GM12878 (cell line): Measurements from ENCODE around the gene UXT. TPM values are rescaled to one million over a fixed set of nuclear protein-coding genes. Genes with fewer than 3 reads are reported as not detected.

ENCODE experiments used
- ATAC-seq: fragments of 200-7000 bp; cut with Tn5 transposase; 3 replicates; pipeline ENCODE4 v1.9.1; 2020; ENCODE audit warnings: mild to moderate bottlenecking, moderate library complexity
- BruUV-seq: library from RNA; stranded (reverse); fragments of 400-500 nt; replicated peaks from 2 replicates; lab custom pipeline; 2021; lab: Mats Ljungman, UMichigan
- CTCF ChIA-PET: fragments of 300-600 bp; sonication (Branson Sonifier 250); formaldehyde crosslinking; extraction: SDS; loops from one replicate; lab custom pipeline; 2021; ENCODE audit warnings: inconsistent platforms; lab: Yijun Ruan, JAX
- POLR2A ChIA-PET: fragments of 350-600 bp; formaldehyde crosslinking; extraction: SDS; loops from one replicate; lab custom pipeline; 2021; ENCODE audit warnings: inconsistent platforms; lab: Charles Lee
- RAD21 ChIA-PET: fragments of 300-600 bp; sonication (Branson Sonifier 250); formaldehyde crosslinking; loops from one replicate; lab custom pipeline; 2023; ENCODE audit warnings: antibody characterized with exemption; ENCODE audit not compliant: unreplicated experiment; lab: Charles Lee
- SMC1A ChIA-PET: fragments of 300-600 bp; sonication (Branson Sonifier 250); formaldehyde crosslinking; loops from one replicate; lab custom pipeline; 2023; ENCODE audit not compliant: unreplicated experiment, uncharacterized antibody; lab: Charles Lee
- DNase-seq: peaks from one replicate; pipeline ENCODE4 v3.0.0-alpha.2; 2011; ENCODE audit warnings: low read depth, low spot score
- FAIRE-seq: peaks from 3 replicates; lab custom pipeline; 2011; peaks lifted over from hg19 to GRCh38; lab: Jason Lieb, UNC
- H2AFZ ChIP-seq: 2 replicates; pipeline ENCODE4 v1.6.0; 2011; ENCODE audit warnings: low read depth, low read length, control low read depth; ENCODE audit not compliant: control insufficient read depth
- H3K27ac ChIP-seq: 2 replicates; pipeline ENCODE4 v1.5.1; 2011; ENCODE audit warnings: control low read depth; ENCODE audit not compliant: control insufficient read depth, insufficient read depth
- H3K27me3 ChIP-seq, 2 experiments: replicated peaks in 1 of 2; 2 replicates each; pipeline versions ENCODE4 v1.6.0 to v1.6.1; 2011; ENCODE audit warnings: low read length in 1 of 2; ENCODE audit not compliant: control insufficient read depth in 2 of 2, insufficient read depth in 2 of 2
- H3K36me3 ChIP-seq, 2 experiments: 2 replicates each; pipeline ENCODE4 v1.5.1; 2011; ENCODE audit warnings: low read length in 1 of 2; ENCODE audit not compliant: control insufficient read depth in 2 of 2, insufficient read depth in 2 of 2
- H3K4me1 ChIP-seq: 2 replicates; pipeline ENCODE4 v1.6.1; 2011; ENCODE audit warnings: mild to moderate bottlenecking, low read length, moderate library complexity, mixed read lengths; ENCODE audit not compliant: control insufficient read depth, insufficient read depth
- H3K4me2 ChIP-seq: 2 replicates; pipeline ENCODE4 v1.6.0; 2011; ENCODE audit warnings: control low read depth; ENCODE audit not compliant: control insufficient read depth, insufficient read depth
- H3K4me3 ChIP-seq: fragments of 200-600 bp; sonication (generic); 2 replicates; pipeline ENCODE4 v1.5.1; 2016
- H3K79me2 ChIP-seq: 2 replicates; pipeline ENCODE4 v1.6.0; 2011; ENCODE audit warnings: low read length; ENCODE audit not compliant: control insufficient read depth, insufficient read depth
- H3K9ac ChIP-seq: 2 replicates; pipeline ENCODE4 v1.8.0; 2011; ENCODE audit warnings: low read length, control low read depth, mixed read lengths; ENCODE audit not compliant: control insufficient read depth, insufficient read depth
- H3K9me3 ChIP-seq: replicated peaks from 3 replicates; pipeline ENCODE4 v1.5.1; 2011; ENCODE audit warnings: mild to moderate bottlenecking, low read length; ENCODE audit not compliant: control insufficient read depth, insufficient read depth
- H4K20me1 ChIP-seq: 2 replicates; pipeline ENCODE4 v1.6.0; 2011; ENCODE audit not compliant: control insufficient read depth, insufficient read depth
- GATAD2B ChIP-seq: fragments of 450-650 bp; conservative IDR thresholded peaks from 2 replicates; pipeline ENCODE4 v1.6.1; 2017; ENCODE audit warnings: low read depth, mild to moderate bottlenecking, moderate library complexity
- HDAC6 ChIP-seq: fragments of 200-600 bp; sonication (generic); IDR thresholded peaks from one replicate; pipeline ENCODE4 v1.8.0; 2017; ENCODE audit warnings: antibody characterized with exemption; ENCODE audit not compliant: unreplicated experiment
- MEF2A ChIP-seq: IDR thresholded peaks from 2 replicates; pipeline ENCODE4 v1.6.1; 2011; ENCODE audit warnings: low read depth, mild to moderate bottlenecking, low read length, moderate library complexity; ENCODE audit not compliant: insufficient read depth
- MTA3 ChIP-seq: IDR thresholded peaks from 2 replicates; pipeline ENCODE4 v1.6.1; 2012; ENCODE audit warnings: low read length, inconsistent platforms, borderline replicate concordance
- NRF1 ChIP-seq: conservative IDR thresholded peaks from 2 replicates; pipeline ENCODE4 v1.6.1; 2011; ENCODE audit warnings: mild to moderate bottlenecking, low read depth, low read length, improper control_type of control experiment
- PAX5 ChIP-seq: IDR thresholded peaks from 2 replicates; pipeline ENCODE4 v1.6.1; 2011; ENCODE audit warnings: low read depth, low read length, borderline replicate concordance
- PML ChIP-seq: IDR thresholded peaks from 2 replicates; pipeline ENCODE4 v1.6.1; 2012; ENCODE audit warnings: low read length, inconsistent platforms
- POLR2AphosphoS2 ChIP-seq: IDR thresholded peaks from 2 replicates; pipeline ENCODE4 v1.6.1; 2011; ENCODE audit warnings: low read depth, mild to moderate bottlenecking, low read length, improper control_type of control experiment, moderate library complexity
- RBBP5 ChIP-seq: fragments of 200-600 bp; sonication (generic); conservative IDR thresholded peaks from 2 replicates; pipeline ENCODE4 v1.6.1; 2016
- RFX5 ChIP-seq: IDR thresholded peaks from 2 replicates; pipeline ENCODE4 v1.6.1; 2011; ENCODE audit warnings: low read depth, low read length, improper control_type of control experiment
- STAT3 ChIP-seq: IDR thresholded peaks from 2 replicates; pipeline ENCODE4 v1.6.1; 2011; ENCODE audit warnings: low read depth, low read length, improper control_type of control experiment
- TARDBP ChIP-seq: IDR thresholded peaks from 2 replicates; pipeline ENCODE4 v1.6.1; 2016; ENCODE audit warnings: borderline replicate concordance
- TCF12 ChIP-seq: IDR thresholded peaks from 2 replicates; pipeline ENCODE4 v1.6.1; 2011; ENCODE audit warnings: low read depth, mild to moderate bottlenecking, low read length
- TCF7 ChIP-seq: IDR thresholded peaks from 2 replicates; pipeline ENCODE4 v1.6.1; 2014; ENCODE audit warnings: antibody characterized with exemption, borderline replicate concordance
- ZNF207 ChIP-seq: fragments of 450-650 bp; IDR thresholded peaks from 2 replicates; pipeline ENCODE4 v1.6.1; 2014; ENCODE audit warnings: antibody characterized with exemption, mild to moderate bottlenecking, borderline replicate concordance
- ZZZ3 ChIP-seq: IDR thresholded peaks from 2 replicates; pipeline ENCODE4 v1.6.1; 2011; ENCODE audit warnings: low read depth; ENCODE audit not compliant: control insufficient read depth, insufficient read length
- WGBS: methylation state at CpG from one replicate; pipeline ENCODE4 v1.1.6; 2016; ENCODE audit warnings: low lambda C conversion rate; ENCODE audit not compliant: insufficient replicate concordance, insufficient coverage; ENCODE audit errors: missing lambda C conversion rate; 5-methylcytosine and 5-hydroxymethylcytosine counted together
- in situ Hi-C: fragments of 300-500 bp; cut with MboI; formaldehyde crosslinking; loops from 9 replicates; pipeline ENCODE4 v1.14.3; 2018; ENCODE audit warnings: mixed read lengths
- intact Hi-C: fragments of 100-400 bp; cut with micrococcal nuclease; formaldehyde crosslinking; loops from one replicate; pipeline ENCODE4 v1.14.2; 2022; ENCODE audit not compliant: unreplicated experiment
- polyA plus RNA-seq, 11 experiments: library from polyadenylated mRNA; depleted of rRNA in 4 of 11; unstranded in 6 of 11; stranded (reverse) in 5 of 11; fragments of >200 nt; fragmentation: Nextera tagmentation in 4 of 11; fragmentation: Illumina TruSeq in 1 of 11; extraction: Ambion mirVana in 4 of 11; extraction: Trizol in 1 of 11; gene quantifications; 1 replicate in 1 of 11; 2 replicates in 10 of 11; pipeline versions ENCODE4 v1.2.1 to v1.2.3, GENCODE V29; 2011 to 2016; ENCODE audit warnings: inconsistent platforms in 2 of 11, missing spikeins in 2 of 11, low read depth in 1 of 11
- total RNA-seq, 4 experiments: library from RNA; depleted of rRNA in 3 of 4; stranded (reverse); fragments of >200 nt in 3 of 4; fragmentation: Illumina TruSeq in 1 of 4; extraction: Trizol in 1 of 4; gene quantifications; 2 replicates each; pipeline versions ENCODE4 v1.2.1 to v1.2.3, GENCODE V29; 2013 to 2021
- TF ChIP-seq, protein P1 (sequence below): fragments of 450-650 bp; formaldehyde crosslinking; IDR thresholded peaks from 2 replicates; pipeline ENCODE4 v1.4.0; 2020; ENCODE audit warnings: mild to moderate bottlenecking, moderate library complexity
- TF ChIP-seq, protein P2 (sequence below): fragments of 150-350 bp; IDR thresholded peaks from 2 replicates; pipeline ENCODE4 v1.6.1; 2016; ENCODE audit warnings: low read depth, low read length

The UXT gene
- total and polyA plus RNA-seq, 10 of the 15 experiments (the other 5 are each of a cell fraction or from before 2014, with no cell fraction given), result 105 to 245 (median 206) TPM

DNA sequence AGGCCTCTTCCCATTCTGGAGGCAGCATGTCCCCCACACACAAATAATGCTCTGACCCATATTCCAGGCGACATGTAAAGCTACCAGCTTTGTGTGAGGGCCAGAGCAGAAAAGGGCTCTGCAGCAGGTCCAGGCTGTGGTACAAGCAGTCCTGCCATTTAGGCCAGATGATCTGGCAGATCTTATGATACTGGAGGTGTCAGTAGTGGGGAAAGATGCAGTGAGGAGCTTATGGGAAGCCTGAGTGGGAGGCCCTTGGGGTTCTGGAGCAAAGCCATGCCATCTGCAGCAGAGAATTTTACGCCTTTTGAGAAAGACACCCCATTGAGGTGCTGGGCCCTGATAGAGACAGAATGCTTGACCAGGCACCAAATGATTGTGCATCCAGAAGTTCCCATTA is 47.1 kb downstream of the UXT start:
- ChIA-PET CTCF (interaction anchor here (0.6 kb wide), 1 partner anchor 15 kb away, joined by 3 read pairs; no protein-coding TSS in a partner anchor), RAD21 (no interaction called here), POLR2A (no interaction called here), SMC1A (no interaction called here)
- H2AFZ ChIP-seq, result no peak overlapping the region
- H3K27ac ChIP-seq, result no peak overlapping the region
- H3K4me1 ChIP-seq, result no peaks in the 10 kb centered on the region
- ATAC-seq (no peak), DNase-seq (no peak), FAIRE-seq (no peak)
- no peak overlapping the region for H3K9ac ChIP-seq
- no peaks in the 10 kb centered on the region for H4K20me1 ChIP-seq
- no peaks in the 10 kb centered on the region for H3K9me3 ChIP-seq
- no peaks in the 10 kb centered on the region for H3K79me2 ChIP-seq
- no peaks in the 10 kb centered on the region for H3K36me3 ChIP-seq
- no peaks in the 10 kb centered on the region for H3K27me3 ChIP-seq
- H3K4me3 ChIP-seq, result no peak overlapping the region
- H3K4me2 ChIP-seq, result no peak overlapping the region
- in situ Hi-C loops, result no loop called here
- BruUV-seq, result no TSS peak
- 39% methylated on average over 2 of the region's 2 CpGs for WGBS
- intact Hi-C loops, result no loop called here
- TF ChIP-seq ZNF207 (no peak), MEF2A (no peak), MTA3 (no peak), TCF12 (no peak), GATAD2B (no peak), RFX5 (no peak), ZZZ3 (no peak), HDAC6 (no peak), POLR2AphosphoS2 (no peak), PAX5 (no peak), RBBP5 (no peak), TARDBP (no peak), PML (no peak), STAT3 (no peak), TCF7 (no peak), NRF1 (no peak)
- TF ChIP-seq, protein P1, sequence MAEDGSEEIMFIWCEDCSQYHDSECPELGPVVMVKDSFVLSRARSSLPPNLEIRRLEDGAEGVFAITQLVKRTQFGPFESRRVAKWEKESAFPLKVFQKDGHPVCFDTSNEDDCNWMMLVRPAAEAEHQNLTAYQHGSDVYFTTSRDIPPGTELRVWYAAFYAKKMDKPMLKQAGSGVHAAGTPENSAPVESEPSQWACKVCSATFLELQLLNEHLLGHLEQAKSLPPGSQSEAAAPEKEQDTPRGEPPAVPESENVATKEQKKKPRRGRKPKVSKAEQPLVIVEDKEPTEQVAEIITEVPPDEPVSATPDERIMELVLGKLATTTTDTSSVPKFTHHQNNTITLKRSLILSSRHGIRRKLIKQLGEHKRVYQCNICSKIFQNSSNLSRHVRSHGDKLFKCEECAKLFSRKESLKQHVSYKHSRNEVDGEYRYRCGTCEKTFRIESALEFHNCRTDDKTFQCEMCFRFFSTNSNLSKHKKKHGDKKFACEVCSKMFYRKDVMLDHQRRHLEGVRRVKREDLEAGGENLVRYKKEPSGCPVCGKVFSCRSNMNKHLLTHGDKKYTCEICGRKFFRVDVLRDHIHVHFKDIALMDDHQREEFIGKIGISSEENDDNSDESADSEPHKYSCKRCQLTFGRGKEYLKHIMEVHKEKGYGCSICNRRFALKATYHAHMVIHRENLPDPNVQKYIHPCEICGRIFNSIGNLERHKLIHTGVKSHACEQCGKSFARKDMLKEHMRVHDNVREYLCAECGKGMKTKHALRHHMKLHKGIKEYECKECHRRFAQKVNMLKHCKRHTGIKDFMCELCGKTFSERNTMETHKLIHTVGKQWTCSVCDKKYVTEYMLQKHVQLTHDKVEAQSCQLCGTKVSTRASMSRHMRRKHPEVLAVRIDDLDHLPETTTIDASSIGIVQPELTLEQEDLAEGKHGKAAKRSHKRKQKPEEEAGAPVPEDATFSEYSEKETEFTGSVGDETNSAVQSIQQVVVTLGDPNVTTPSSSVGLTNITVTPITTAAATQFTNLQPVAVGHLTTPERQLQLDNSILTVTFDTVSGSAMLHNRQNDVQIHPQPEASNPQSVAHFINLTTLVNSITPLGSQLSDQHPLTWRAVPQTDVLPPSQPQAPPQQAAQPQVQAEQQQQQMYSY (CRISPR knock-in tag), result no peak
- TF ChIP-seq, protein P2, sequence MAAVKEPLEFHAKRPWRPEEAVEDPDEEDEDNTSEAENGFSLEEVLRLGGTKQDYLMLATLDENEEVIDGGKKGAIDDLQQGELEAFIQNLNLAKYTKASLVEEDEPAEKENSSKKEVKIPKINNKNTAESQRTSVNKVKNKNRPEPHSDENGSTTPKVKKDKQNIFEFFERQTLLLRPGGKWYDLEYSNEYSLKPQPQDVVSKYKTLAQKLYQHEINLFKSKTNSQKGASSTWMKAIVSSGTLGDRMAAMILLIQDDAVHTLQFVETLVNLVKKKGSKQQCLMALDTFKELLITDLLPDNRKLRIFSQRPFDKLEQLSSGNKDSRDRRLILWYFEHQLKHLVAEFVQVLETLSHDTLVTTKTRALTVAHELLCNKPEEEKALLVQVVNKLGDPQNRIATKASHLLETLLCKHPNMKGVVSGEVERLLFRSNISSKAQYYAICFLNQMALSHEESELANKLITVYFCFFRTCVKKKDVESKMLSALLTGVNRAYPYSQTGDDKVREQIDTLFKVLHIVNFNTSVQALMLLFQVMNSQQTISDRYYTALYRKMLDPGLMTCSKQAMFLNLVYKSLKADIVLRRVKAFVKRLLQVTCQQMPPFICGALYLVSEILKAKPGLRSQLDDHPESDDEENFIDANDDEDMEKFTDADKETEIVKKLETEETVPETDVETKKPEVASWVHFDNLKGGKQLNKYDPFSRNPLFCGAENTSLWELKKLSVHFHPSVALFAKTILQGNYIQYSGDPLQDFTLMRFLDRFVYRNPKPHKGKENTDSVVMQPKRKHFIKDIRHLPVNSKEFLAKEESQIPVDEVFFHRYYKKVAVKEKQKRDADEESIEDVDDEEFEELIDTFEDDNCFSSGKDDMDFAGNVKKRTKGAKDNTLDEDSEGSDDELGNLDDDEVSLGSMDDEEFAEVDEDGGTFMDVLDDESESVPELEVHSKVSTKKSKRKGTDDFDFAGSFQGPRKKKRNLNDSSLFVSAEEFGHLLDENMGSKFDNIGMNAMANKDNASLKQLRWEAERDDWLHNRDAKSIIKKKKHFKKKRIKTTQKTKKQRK, result no peak
